H9 (cell line): Measurements from ENCODE around the gene CYP1B1. TPM values are rescaled to one million over a fixed set of nuclear protein-coding genes. Genes with fewer than 3 reads are reported as not detected.

Source experiments
- DNase-seq: peaks from one replicate; pipeline ENCODE4 v3.0.0-alpha.2; 2017
- H2AFZ ChIP-seq: one replicate; pipeline ENCODE4 v1.6.1; 2013; ENCODE audit warnings: mild to moderate bottlenecking, low read length, control low read depth, moderate library complexity
- H2AK5ac ChIP-seq: 2 replicates; pipeline ENCODE4 v1.6.1; 2013; ENCODE audit warnings: low read length, control low read depth, mixed read lengths; ENCODE audit not compliant: insufficient read length
- H2BK120ac ChIP-seq: one replicate; pipeline ENCODE4 v1.6.1; 2013; ENCODE audit warnings: low read depth, mild to moderate bottlenecking, low read length, control low read depth, inconsistent platforms; ENCODE audit not compliant: poor library complexity, severe bottlenecking
- H2BK12ac ChIP-seq: 2 replicates; pipeline ENCODE4 v1.6.1; 2013; ENCODE audit warnings: low read length, control low read depth, mixed read lengths, low read depth; ENCODE audit not compliant: insufficient read length
- H2BK15ac ChIP-seq: 2 replicates; pipeline ENCODE4 v1.6.1; 2013; ENCODE audit warnings: low read depth, low read length, control low read depth
- H2BK20ac ChIP-seq: one replicate; pipeline ENCODE4 v1.6.1; 2013; ENCODE audit warnings: low read depth, mild to moderate bottlenecking, low read length, control low read depth, inconsistent platforms; ENCODE audit not compliant: poor library complexity, severe bottlenecking
- H2BK5ac ChIP-seq: 2 replicates; pipeline ENCODE4 v1.6.1; 2013; ENCODE audit warnings: low read length, control low read depth, mixed read lengths; ENCODE audit not compliant: insufficient read length
- H3K14ac ChIP-seq: 2 replicates; pipeline ENCODE4 v1.6.1; 2013; ENCODE audit warnings: low read length, control low read depth; ENCODE audit not compliant: insufficient read depth
- H3K18ac ChIP-seq: 2 replicates; pipeline ENCODE4 v1.6.1; 2013; ENCODE audit warnings: low read depth, mild to moderate bottlenecking, mixed read lengths, low read length, control low read depth; ENCODE audit not compliant: insufficient read length
- H3K23ac ChIP-seq: 2 replicates; pipeline ENCODE4 v1.6.1; 2013; ENCODE audit warnings: low read length, control low read depth, mixed read lengths, low read depth; ENCODE audit not compliant: insufficient read length
- H3K23me2 ChIP-seq: 2 replicates; pipeline ENCODE4 v1.6.1; 2013; ENCODE audit warnings: low read depth, mild to moderate bottlenecking, mixed read lengths, low read length, control low read depth; ENCODE audit not compliant: insufficient read length, poor library complexity, severe bottlenecking
- H3K27ac ChIP-seq: 2 replicates; pipeline ENCODE4 v1.5.1; 2013; ENCODE audit warnings: low read length, control low read depth, mixed read lengths, low read depth; ENCODE audit not compliant: insufficient read length
- H3K27me3 ChIP-seq: 2 replicates; pipeline ENCODE4 v1.6.1; 2013; ENCODE audit warnings: low read length, control low read depth, inconsistent platforms; ENCODE audit not compliant: insufficient read depth
- H3K4ac ChIP-seq: 2 replicates; pipeline ENCODE4 v1.6.1; 2013; ENCODE audit warnings: low read depth, mild to moderate bottlenecking, control low read depth, inconsistent platforms, low read length, moderate library complexity
- H3K4me1 ChIP-seq: 2 replicates; pipeline ENCODE4 v1.6.1; 2013; ENCODE audit warnings: low read length, control low read depth, inconsistent platforms; ENCODE audit not compliant: insufficient read depth
- H3K4me2 ChIP-seq: 2 replicates; pipeline ENCODE4 v1.6.1; 2013; ENCODE audit warnings: low read length, control low read depth, mixed read lengths; ENCODE audit not compliant: insufficient read length, insufficient read depth
- H3K56ac ChIP-seq: 2 replicates; pipeline ENCODE4 v1.6.1; 2013; ENCODE audit warnings: low read depth, mild to moderate bottlenecking, mixed read lengths, low read length, control low read depth; ENCODE audit not compliant: insufficient read length
- H3K79me1 ChIP-seq: 2 replicates; pipeline ENCODE4 v1.6.1; 2013; ENCODE audit warnings: low read depth, mild to moderate bottlenecking, moderate library complexity, low read length, control low read depth, inconsistent platforms; ENCODE audit not compliant: insufficient read depth, poor library complexity, severe bottlenecking
- H3K79me2 ChIP-seq: 2 replicates; pipeline ENCODE4 v1.6.1; 2013; ENCODE audit warnings: low read length, control low read depth, inconsistent platforms; ENCODE audit not compliant: insufficient read depth
- H3K9ac ChIP-seq: 2 replicates; pipeline ENCODE4 v1.6.1; 2013; ENCODE audit warnings: low read length, control low read depth, mixed read lengths; ENCODE audit not compliant: insufficient read length; ENCODE audit errors: extremely low read depth
- H3K9me3 ChIP-seq: one replicate; pipeline ENCODE4 v1.6.1; 2013; ENCODE audit warnings: low read depth, low read length, inconsistent platforms; ENCODE audit not compliant: control insufficient read depth
- H3T11ph ChIP-seq: one replicate; pipeline ENCODE4 v1.6.1; 2013; ENCODE audit warnings: mild to moderate bottlenecking, low read length, control low read depth, inconsistent platforms
- H4K20me1 ChIP-seq: one replicate; pipeline ENCODE4 v1.6.1; 2013; ENCODE audit not compliant: control insufficient read depth, insufficient read length, insufficient read depth
- H4K5ac ChIP-seq: 2 replicates; pipeline ENCODE4 v1.6.1; 2013; ENCODE audit warnings: low read depth, mild to moderate bottlenecking, mixed read lengths, low read length, control low read depth; ENCODE audit not compliant: insufficient read length
- H4K8ac ChIP-seq: replicated peaks from 2 replicates; pipeline ENCODE4 v1.6.1; 2013; ENCODE audit warnings: low read length, control low read depth, mixed read lengths, low read depth; ENCODE audit not compliant: insufficient read length
- H4K91ac ChIP-seq: 2 replicates; pipeline ENCODE4 v1.6.1; 2013; ENCODE audit warnings: low read depth, mild to moderate bottlenecking, moderate library complexity, mixed read lengths, low read length, control low read depth; ENCODE audit not compliant: insufficient read length
- H3K27ac Mint-ChIP-seq, 3 experiments: 2 replicates in 2 of 3; 3 replicates in 1 of 3; pipeline ENCODE4 v1.8.0; 2020 to 2021; ENCODE audit warnings: mixed read lengths in 3 of 3, mild to moderate bottlenecking in 1 of 3, moderate library complexity in 1 of 3
- H3K27me3 Mint-ChIP-seq: 2 replicates; pipeline ENCODE4 v1.8.0; 2021; ENCODE audit warnings: low read depth, mild to moderate bottlenecking, moderate library complexity, mixed read lengths
- H3K36me3 Mint-ChIP-seq, 3 experiments: 2 replicates in 2 of 3; 3 replicates in 1 of 3; pipeline ENCODE4 v1.8.0; 2020 to 2021; ENCODE audit warnings: low read depth in 3 of 3, mixed read lengths in 3 of 3; ENCODE audit not compliant: insufficient read depth in 1 of 3
- H3K4me1 Mint-ChIP-seq, 2 experiments: 2 replicates each; pipeline ENCODE4 v1.8.0; 2020; ENCODE audit warnings: mixed read lengths in 2 of 2
- H3K4me3 Mint-ChIP-seq, 2 experiments: 2 replicates in 1 of 2; 3 replicates in 1 of 2; pipeline ENCODE4 v1.8.0; 2020 to 2021; ENCODE audit warnings: mild to moderate bottlenecking in 2 of 2, mixed read lengths in 2 of 2, moderate library complexity in 1 of 2
- H3K9me3 Mint-ChIP-seq, 2 experiments: 2 replicates in 1 of 2; 3 replicates in 1 of 2; pipeline ENCODE4 v1.8.0; 2020; ENCODE audit warnings: mild to moderate bottlenecking in 2 of 2, mixed read lengths in 2 of 2, moderate library complexity in 1 of 2
- WGBS: extraction: QIAGEN DNeasy Blood & Tissue Kit; methylation state at CpG from one replicate; pipeline ENCODE4 v1.1.7; 2013; ENCODE audit warnings: missing lambda C conversion rate, low lambda C conversion rate, mixed read lengths; ENCODE audit not compliant: insufficient read length; ENCODE audit errors: extremely low coverage; 5-methylcytosine and 5-hydroxymethylcytosine counted together
- total RNA-seq: library from RNA; stranded (reverse); gene quantifications from 2 replicates; pipeline ENCODE4 v1.2.1, GENCODE V29; 2021
- TF ChIP-seq, protein P1 (sequence below): fragments of 200-600 bp; sonication (generic); conservative IDR thresholded peaks from 3 replicates; pipeline ENCODE4 v1.8.0; 2021; ENCODE audit warnings: antibody characterized with exemption, mild to moderate bottlenecking

Gene CYP1B1
- total RNA-seq, 1 experiment from 2014 or later, result 2.7 TPM

DNA sequence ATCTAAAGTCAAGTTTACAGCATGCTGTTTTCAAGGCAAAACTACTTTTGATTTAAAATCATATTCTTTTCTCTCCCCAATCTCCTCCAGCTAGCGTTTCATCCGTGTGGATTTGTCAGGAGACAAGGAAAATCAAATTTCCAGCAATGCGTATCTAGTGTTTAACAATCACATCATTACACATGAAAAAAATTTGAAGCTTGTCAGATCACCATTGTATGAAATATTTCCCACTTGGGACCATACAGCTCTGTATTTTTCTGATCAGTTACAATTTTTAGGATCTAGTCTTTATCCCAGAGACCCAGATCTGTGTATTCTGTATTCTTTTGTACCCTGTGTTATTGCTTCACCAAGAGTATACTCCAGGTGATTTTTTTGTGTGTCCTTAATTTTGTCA is 28.6 kb upstream of the CYP1B1 start:
- Histone ChIP-seq H2BK15ac (no peak overlapping the region), H4K20me1 (no peaks in the 10 kb centered on the region), H3K9me3 (no peaks in the 10 kb centered on the region), H3K27ac (no peak overlapping the region), H2AFZ (no peak overlapping the region), H4K91ac (no peak overlapping the region), H3T11ph (no peak overlapping the region), H2BK5ac (no peak overlapping the region), H3K79me2 (no peaks in the 10 kb centered on the region), H3K23me2 (no peaks in the 10 kb centered on the region), H3K4me1 (peaks cover 14% of the 10 kb centered on the region), H4K8ac (no peak overlapping the region), H3K27me3 (no peaks in the 10 kb centered on the region), H3K18ac (no peak overlapping the region), H3K9ac (no peak overlapping the region), H2BK20ac (no peak overlapping the region), H3K79me1 (no peaks in the 10 kb centered on the region), H3K4me2 (no peak overlapping the region), H2BK120ac (no peak overlapping the region), H3K4ac (no peak overlapping the region), H3K56ac (no peak overlapping the region), H3K14ac (no peak overlapping the region), H3K23ac (no peak overlapping the region), H2BK12ac (no peak overlapping the region), H4K5ac (no peak overlapping the region), H2AK5ac (no peak overlapping the region)
- WGBS, result no CpG with 5 or more reads among the region's 3 CpGs
- no peak for DNase-seq
- Mint-ChIP-seq H3K4me3 (no peak overlapping the region), H3K27ac (no peak overlapping the region), H3K9me3 (peaks cover 2 to 8% of the 10 kb centered on the region in 2 experiments; a peak in 3 of 5 replicates), H3K36me3 (peaks cover 0 to 7% (median 2%) of the 10 kb centered on the region in 3 experiments; a peak in 3 of 7 replicates), H3K4me1 (peaks cover 52 to 69% of the 10 kb centered on the region in 2 experiments), H3K27me3 (peaks cover 12% of the 10 kb centered on the region)
- TF ChIP-seq, protein P1, sequence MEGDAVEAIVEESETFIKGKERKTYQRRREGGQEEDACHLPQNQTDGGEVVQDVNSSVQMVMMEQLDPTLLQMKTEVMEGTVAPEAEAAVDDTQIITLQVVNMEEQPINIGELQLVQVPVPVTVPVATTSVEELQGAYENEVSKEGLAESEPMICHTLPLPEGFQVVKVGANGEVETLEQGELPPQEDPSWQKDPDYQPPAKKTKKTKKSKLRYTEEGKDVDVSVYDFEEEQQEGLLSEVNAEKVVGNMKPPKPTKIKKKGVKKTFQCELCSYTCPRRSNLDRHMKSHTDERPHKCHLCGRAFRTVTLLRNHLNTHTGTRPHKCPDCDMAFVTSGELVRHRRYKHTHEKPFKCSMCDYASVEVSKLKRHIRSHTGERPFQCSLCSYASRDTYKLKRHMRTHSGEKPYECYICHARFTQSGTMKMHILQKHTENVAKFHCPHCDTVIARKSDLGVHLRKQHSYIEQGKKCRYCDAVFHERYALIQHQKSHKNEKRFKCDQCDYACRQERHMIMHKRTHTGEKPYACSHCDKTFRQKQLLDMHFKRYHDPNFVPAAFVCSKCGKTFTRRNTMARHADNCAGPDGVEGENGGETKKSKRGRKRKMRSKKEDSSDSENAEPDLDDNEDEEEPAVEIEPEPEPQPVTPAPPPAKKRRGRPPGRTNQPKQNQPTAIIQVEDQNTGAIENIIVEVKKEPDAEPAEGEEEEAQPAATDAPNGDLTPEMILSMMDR, result no peak
